Esophagus muscularis mucosa (tissue), 3 donors: ENCODE results near the gene SNX1.

Experiments
- CTCF ChIP-seq, 3 experiments: fragments of 200-600 bp in 2 of 3; fragments of 450-650 bp in 1 of 3; sonication (generic) in 2 of 3; IDR thresholded peaks; one replicate each; pipeline ENCODE4 v1.5.1; 2017 to 2019; ENCODE audit warnings: antibody characterized with exemption in 3 of 3, mild to moderate bottlenecking in 2 of 3, moderate library complexity in 1 of 3
- POLR2A ChIP-seq: fragments of 450-650 bp; IDR thresholded peaks from one replicate; pipeline ENCODE4 v1.6.1; 2017; ENCODE audit warnings: antibody characterized with exemption, moderate library complexity, mild to moderate bottlenecking, low read depth
- POLR2AphosphoS5 ChIP-seq, 2 donors: sonication (generic); formaldehyde crosslinking; IDR thresholded peaks; one replicate each; pipeline ENCODE4 v1.6.1; 2017; ENCODE audit warnings: antibody characterized with exemption in 2 of 2

DNA sequence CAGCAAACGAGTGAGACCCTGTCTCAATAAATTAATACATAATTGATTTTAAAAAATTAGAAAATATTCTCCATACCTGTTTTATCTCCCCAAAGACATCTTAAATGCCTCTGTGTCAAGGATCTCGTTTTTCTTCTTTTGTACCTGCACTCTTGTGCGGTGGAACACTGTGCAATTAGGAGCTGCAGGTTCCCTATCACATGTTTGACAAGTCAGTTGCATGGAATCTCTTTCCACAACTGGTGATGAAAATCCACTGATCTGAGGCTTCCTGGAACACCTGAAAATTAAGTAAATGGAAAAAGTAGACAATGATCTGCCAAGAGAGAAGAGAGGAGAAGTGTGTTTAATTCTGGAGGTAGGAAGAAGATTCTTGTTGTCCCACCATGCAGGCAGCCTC is 52.8 kb downstream of the SNX1 start:
- TF ChIP-seq CTCF (IDR thresholded peaks at IDR 0.05) (no peak), POLR2AphosphoS5 (IDR thresholded peaks at IDR 0.05) (no peak), POLR2A (no peak)
